ENCODE data around the gene NRN1L. TPM values are rescaled to one million over a fixed set of nuclear protein-coding genes. Genes with fewer than 3 reads are reported as not detected.

NRN1L gene
- total RNA-seq, 1 donor = not detected

- Histone ChIP-seq H3K27ac (ENCODE audit: low read depth, low read length) (no peak overlapping the region), H3K4me1 (ENCODE audit: insufficient read depth, low read length) (peaks cover 8% of the 10 kb centered on the region), H2AFZ (ENCODE audit: low read length) (no peak overlapping the region), H3K27me3 (ENCODE audit: insufficient read depth, low read length) (no peaks in the 10 kb centered on the region), H4K20me1 (ENCODE audit: insufficient read depth, low read length) (peaks cover 25% of the 10 kb centered on the region), H3K4me3 (ENCODE audit: insufficient read depth, low read length) (no peak overlapping the region), H3K4me2 (ENCODE audit: insufficient read depth, low read length) (no peak overlapping the region), H3K79me2 (ENCODE audit: insufficient read depth, low read length) (no peaks in the 10 kb centered on the region), H3K36me3 (ENCODE audit: insufficient read depth, low read length) (peaks cover 37% of the 10 kb centered on the region), H3K9me3 (ENCODE audit: low read depth, low read length) (no peaks in the 10 kb centered on the region)
- no peak for TF ChIP-seq CTCF (IDR thresholded peaks at IDR 0.05; ENCODE audit: extremely low read depth, low read depth, low read length)
- peak; percentile 46 for DNase-seq (ENCODE audit: insufficient read length, low spot score, missing footprints)
These were observed 860 bp downstream of the NRN1L start for GRCh38 chr16:67885545-67885944.

- no peak overlapping the region for H2AFZ ChIP-seq (ENCODE audit: low read length)
- no peak overlapping the region for H3K4me3 ChIP-seq (ENCODE audit: insufficient read depth, low read length)
- H3K4me2 ChIP-seq (ENCODE audit: insufficient read depth, low read length) = no peak overlapping the region
- H3K27me3 ChIP-seq (ENCODE audit: insufficient read depth, low read length) = no peaks in the 10 kb centered on the region
- TF ChIP-seq CTCF (IDR thresholded peaks at IDR 0.05; ENCODE audit: extremely low read depth, low read depth, low read length) = no peak
- peaks cover 25% of the 10 kb centered on the region for H4K20me1 ChIP-seq (ENCODE audit: insufficient read depth, low read length)
- peaks cover 8% of the 10 kb centered on the region for H3K4me1 ChIP-seq (ENCODE audit: insufficient read depth, low read length)
- no peaks in the 10 kb centered on the region for H3K9me3 ChIP-seq (ENCODE audit: low read depth, low read length)
- peak; percentile 37 for DNase-seq (ENCODE audit: insufficient read length, low spot score, missing footprints)
- H3K36me3 ChIP-seq (ENCODE audit: insufficient read depth, low read length) = peaks cover 32% of the 10 kb centered on the region
- H3K27ac ChIP-seq (ENCODE audit: low read depth, low read length) = no peak overlapping the region
- no peaks in the 10 kb centered on the region for H3K79me2 ChIP-seq (ENCODE audit: insufficient read depth, low read length)
These were observed 1.3 kb downstream of the NRN1L start for GRCh38 chr16:67885976-67886375.

- H3K79me2 ChIP-seq (ENCODE audit: insufficient read depth, low read length) = no peaks in the 10 kb centered on the region
- no peaks in the 10 kb centered on the region for H3K9me3 ChIP-seq (ENCODE audit: low read depth, low read length)
- DNase-seq (ENCODE audit: insufficient read length, low spot score, missing footprints) = peak; percentile 84
- peaks cover 8% of the 10 kb centered on the region for H3K4me1 ChIP-seq (ENCODE audit: insufficient read depth, low read length)
- H3K4me2 ChIP-seq (ENCODE audit: insufficient read depth, low read length) = no peak overlapping the region
- H3K27me3 ChIP-seq (ENCODE audit: insufficient read depth, low read length) = no peaks in the 10 kb centered on the region
- no peak overlapping the region for H3K4me3 ChIP-seq (ENCODE audit: insufficient read depth, low read length)
- no peak overlapping the region for H2AFZ ChIP-seq (ENCODE audit: low read length)
- H3K36me3 ChIP-seq (ENCODE audit: insufficient read depth, low read length) = peaks cover 28% of the 10 kb centered on the region
- no peak for TF ChIP-seq CTCF (IDR thresholded peaks at IDR 0.05; ENCODE audit: extremely low read depth, low read depth, low read length)
- H3K27ac ChIP-seq (ENCODE audit: low read depth, low read length) = no peak overlapping the region
- peaks cover 25% of the 10 kb centered on the region for H4K20me1 ChIP-seq (ENCODE audit: insufficient read depth, low read length)
These were observed 1.7 kb downstream of the NRN1L start for GRCh38 chr16:67886387-67886786.

GRCh38 chr16:67888331-67888730 is 3.6 kb downstream of the NRN1L start:
- Histone ChIP-seq H3K36me3 (ENCODE audit: insufficient read depth, low read length) (peaks cover 14% of the 10 kb centered on the region), H3K4me2 (ENCODE audit: insufficient read depth, low read length) (no peak overlapping the region), H3K4me1 (ENCODE audit: insufficient read depth, low read length) (peaks cover 8% of the 10 kb centered on the region), H3K27me3 (ENCODE audit: insufficient read depth, low read length) (no peaks in the 10 kb centered on the region), H3K4me3 (ENCODE audit: insufficient read depth, low read length) (no peak overlapping the region), H4K20me1 (ENCODE audit: insufficient read depth, low read length) (peaks cover 17% of the 10 kb centered on the region), H3K79me2 (ENCODE audit: insufficient read depth, low read length) (peaks cover 2% of the 10 kb centered on the region), H2AFZ (ENCODE audit: low read length) (no peak overlapping the region), H3K9me3 (ENCODE audit: low read depth, low read length) (no peaks in the 10 kb centered on the region), H3K27ac (ENCODE audit: low read depth, low read length) (no peak overlapping the region)
- peak; percentile 69 for DNase-seq (ENCODE audit: insufficient read length, low spot score, missing footprints)
- TF ChIP-seq CTCF (IDR thresholded peaks at IDR 0.05; ENCODE audit: extremely low read depth, low read depth, low read length) = no peak

All from osteoblast (primary cell).